CD4-positive, alpha-beta T cell treated with Interleukin-17A for 1 hour (primary cell): ENCODE data around the gene COL28A1.

ENCODE experiments used
- DNase-seq: peaks from one replicate; pipeline ENCODE4 v3.0.0-alpha.2; 2020

The COL28A1 gene

GRCh38 chr7:7321681-7322080 is 214.0 kb downstream of the COL28A1 start:
- no peak for DNase-seq

GRCh38 chr7:7318601-7319000 is 217.1 kb downstream of the COL28A1 start:
- DNase-seq = no peak

GRCh38 chr7:7317850-7318249 is 217.8 kb downstream of the COL28A1 start:
- no peak for DNase-seq

- DNase-seq = no peak
Measured at GRCh38 chr7:7315851-7316250, 219.8 kb downstream of the COL28A1 start.

- no peak for DNase-seq
Measured at GRCh38 chr7:7312323-7312722, 223.3 kb downstream of the COL28A1 start.

GRCh38 chr7:7311001-7311400 is 224.7 kb downstream of the COL28A1 start:
- no peak for DNase-seq

GRCh38 chr7:7309203-7309602 is 226.5 kb downstream of the COL28A1 start:
- DNase-seq = no peak
